ENCODE measurements around the gene CYP4V2. TPM values are rescaled to one million over a fixed set of nuclear protein-coding genes. Genes with fewer than 3 reads are reported as not detected.

The CYP4V2 gene
- total RNA-seq, result 10 to 100 TPM; 26.3 to 59.9 (median 41.5) TPM
- polyA plus RNA-seq, result 10 to 100 TPM; 13.1 to 14.7 (median 13.3) TPM
- long read RNA-seq, donor 1, result 0 reads
- long read RNA-seq, donor 2, partial matches to known transcripts, result 0 of 1 reads
- long read RNA-seq, donor 2, other reads (novel, unspliced or antisense), result 0 of 1 reads

- peaks cover 0 to 21% (median 2%) of the 10 kb centered on the region in 6 donors for H3K36me3 ChIP-seq
- H3K4me3 ChIP-seq, result peak within 1 kb of the TSS; percentile 51 to 92 (median 81)
- H3K27ac ChIP-seq, result peak within 1 kb of the TSS; percentile 92 to 99 (median 97)
- DNase-seq, result peak; percentile 96
- peaks cover 18 to 44% (median 36%) of the 10 kb centered on the region in 6 donors for H3K4me1 ChIP-seq
- H3K27me3 ChIP-seq (replicated peaks in 1 of 7), result no peaks in the 10 kb centered on the region
- H3K9me3 ChIP-seq, result no peaks in the 10 kb centered on the region
- intact Hi-C loops (cut with DNase I; ENCODE audit: low total_unique reads), result no loop called here
- TF ChIP-seq POLR2AphosphoS5 (IDR thresholded peaks at IDR 0.05) (peak; percentile 92 to 97 (median 92)), POLR2A (IDR thresholded peaks at IDR 0.05) (peak in 2 of 3 donors; percentile 10 to 54), CTCF (IDR thresholded peaks at IDR 0.05 in 8 of 11, conservative IDR thresholded peaks at IDR 0.05 in 3 of 11) (peak in 8 of 11 experiments; percentile 24 to 74 (median 54))
- WGBS, 5 donors, result 0 to 1% (median 1%) methylated on average over 23 to 107 of the region's 107 CpGs
Observed at GRCh38 chr4:186191200-186192065, at the start of gene CYP4V2. Gene CYP4V2, plus strand, starts transcription at chr4:186191567. Its CDS starts 257 bp downstream, at chr4:186191824.

- no peaks in the 10 kb centered on the region for H3K36me3 ChIP-seq
- H3K4me1 ChIP-seq, result peaks cover 0 to 19% (median 13%) of the 10 kb centered on the region in 6 donors
- no peak for DNase-seq
- H3K27me3 ChIP-seq (replicated peaks in 1 of 7), result peaks cover 0 to 50% (median 14%) of the 10 kb centered on the region in 7 donors
- TF ChIP-seq POLR2A (IDR thresholded peaks at IDR 0.05) (no peak), CTCF (IDR thresholded peaks at IDR 0.05 in 8 of 11, conservative IDR thresholded peaks at IDR 0.05 in 3 of 11) (peak in 2 of 11 experiments; percentile 10 to 27), POLR2AphosphoS5 (IDR thresholded peaks at IDR 0.05) (peak in 1 of 3 donors; percentile 18)
- intact Hi-C loops (cut with DNase I; ENCODE audit: low total_unique reads), result no loop called here
- H3K9me3 ChIP-seq, result no peaks in the 10 kb centered on the region
- peak overlapping the region; percentile 23 to 73 (median 42) for H3K4me3 ChIP-seq
- peak overlapping the region in 7 of 8 donors; percentile 36 to 76 (median 72) for H3K27ac ChIP-seq
- WGBS, 5 donors, result 1 to 6% (median 2%) methylated on average over 38 to 69 of the region's 72 CpGs
Observed at GRCh38 chr4:186144198-186144945, 47.0 kb upstream of the CYP4V2 start.

GRCh38 chr4:186144946-186145569, 46.3 kb upstream of the CYP4V2 start:
- intact Hi-C loops (cut with DNase I; ENCODE audit: low total_unique reads), result no loop called here
- peak overlapping the region; percentile 33 to 73 (median 40) for H3K4me3 ChIP-seq
- H3K4me1 ChIP-seq, result peaks cover 0 to 19% (median 13%) of the 10 kb centered on the region in 6 donors
- H3K27ac ChIP-seq, result peak overlapping the region; percentile 19 to 78 (median 71)
- H3K9me3 ChIP-seq, result no peaks in the 10 kb centered on the region
- DNase-seq, result peak; percentile 78
- 0 to 1% (median 1%) methylated on average over 2 to 54 of the region's 54 CpGs for WGBS, 5 donors
- H3K27me3 ChIP-seq (replicated peaks in 1 of 7), result peaks cover 0 to 50% (median 14%) of the 10 kb centered on the region in 7 donors
- no peak for TF ChIP-seq CTCF (IDR thresholded peaks at IDR 0.05 in 8 of 11, conservative IDR thresholded peaks at IDR 0.05 in 3 of 11)
- TF ChIP-seq POLR2AphosphoS5 (IDR thresholded peaks at IDR 0.05), result peak in 2 of 3 donors; percentile 53 to 65
- TF ChIP-seq POLR2A (IDR thresholded peaks at IDR 0.05), result no peak
- no peaks in the 10 kb centered on the region for H3K36me3 ChIP-seq

All from spleen (tissue), 13 donors.